Ishikawa (cell line): ENCODE results near the gene CHCHD5.

Experiments used
- CEBPB ChIP-seq: IDR thresholded peaks from 2 replicates; pipeline ENCODE4 v1.6.1; 2012
- EP300 ChIP-seq: IDR thresholded peaks from 2 replicates; pipeline ENCODE4 v1.6.1; 2012; ENCODE audit warnings: borderline replicate concordance
- YY1 ChIP-seq: IDR thresholded peaks from 2 replicates; pipeline ENCODE4 v1.6.1; 2012; ENCODE audit warnings: low read depth

- TF ChIP-seq CEBPB (no peak), YY1 (no peak), EP300 (no peak)
These were observed 23.4 kb downstream of the CHCHD5 start for GRCh38 chr2:112607680-112608438.
